SK-N-SH treated with all-trans-retinoic acid at 6 μM for 48 hours (cell line): ENCODE data around the gene METAP2.
"Not testable (repeated sequence)": the region's sequence is repeated elsewhere in the genome, so short reads cannot be mapped to it uniquely, and the experiment has no call there.

Experiments
- ATAC-seq: fragments of 200-7000 bp; cut with Tn5 transposase; 3 replicates; pipeline ENCODE4 v1.9.1; 2020; ENCODE audit warnings: mild to moderate bottlenecking, moderate library complexity
- ARNTL ChIP-seq: fragments of 450-650 bp; formaldehyde crosslinking; IDR thresholded peaks from 2 replicates; pipeline ENCODE4 v1.5.0; 2020; ENCODE audit warnings: low read depth, mild to moderate bottlenecking, moderate library complexity, borderline replicate concordance
- BACH2 ChIP-seq: fragments of 250-450 bp; sonication (Bioruptor Pico); IDR thresholded peaks from 2 replicates; pipeline ENCODE4 v1.9.0; 2021; ENCODE audit warnings: mild to moderate bottlenecking, borderline replicate concordance
- CSDC2 ChIP-seq: fragments of 250-450 bp; sonication (Bioruptor Pico); IDR thresholded peaks from 2 replicates; pipeline ENCODE4 v1.5.0; 2020; ENCODE audit warnings: mild to moderate bottlenecking, moderate library complexity
- ESRRG ChIP-seq: fragments of 250-450 bp; sonication (Bioruptor Pico); IDR thresholded peaks from 2 replicates; pipeline ENCODE4 v1.6.1; 2021; ENCODE audit warnings: mild to moderate bottlenecking
- GLIS3 ChIP-seq: fragments of 250-450 bp; sonication (Bioruptor Pico); IDR thresholded peaks from 2 replicates; pipeline ENCODE4 v1.5.0; 2020; ENCODE audit warnings: mild to moderate bottlenecking, moderate library complexity
- ISL1 ChIP-seq: fragments of 250-450 bp; sonication (Bioruptor Pico); IDR thresholded peaks from 2 replicates; pipeline ENCODE4 v2.1.2; 2022; ENCODE audit warnings: mild to moderate bottlenecking, moderate library complexity
- OSR1 ChIP-seq: fragments of 250-450 bp; sonication (Bioruptor Pico); IDR thresholded peaks from 2 replicates; pipeline ENCODE4 v1.8.0; 2022; ENCODE audit warnings: moderate library complexity, mild to moderate bottlenecking, inconsistent platforms
- POU6F1 ChIP-seq: fragments of 250-450 bp; sonication (Bioruptor Pico); IDR thresholded peaks from 2 replicates; pipeline ENCODE4 v1.8.0; 2021; ENCODE audit warnings: low read depth, mild to moderate bottlenecking, moderate library complexity, borderline replicate concordance
- PPARA ChIP-seq: fragments of 250-450 bp; sonication (Bioruptor Pico); IDR thresholded peaks from 2 replicates; pipeline ENCODE4 v1.5.0; 2020; ENCODE audit warnings: mild to moderate bottlenecking, borderline replicate concordance
- RARB ChIP-seq: fragments of 250-450 bp; sonication (Bioruptor Pico); IDR thresholded peaks from 2 replicates; pipeline ENCODE4 v1.8.0; 2021; ENCODE audit warnings: mild to moderate bottlenecking, moderate library complexity
- SNAI2 ChIP-seq: fragments of 250-450 bp; sonication (Bioruptor Pico); IDR thresholded peaks from 2 replicates; pipeline ENCODE4 v1.5.0; 2020; ENCODE audit warnings: mild to moderate bottlenecking, moderate library complexity
- TCF4 ChIP-seq: fragments of 250-450 bp; sonication (Bioruptor Pico); IDR thresholded peaks from 2 replicates; pipeline ENCODE4 v1.8.0; 2021; ENCODE audit warnings: mild to moderate bottlenecking, moderate library complexity, borderline replicate concordance
- TOX ChIP-seq: fragments of 250-450 bp; sonication (Bioruptor Pico); IDR thresholded peaks from 2 replicates; pipeline ENCODE4 v1.8.0; 2021; ENCODE audit warnings: mild to moderate bottlenecking, moderate library complexity, borderline replicate concordance
- ZC3H10 ChIP-seq: fragments of 250-450 bp; sonication (Bioruptor Pico); IDR thresholded peaks from 2 replicates; pipeline ENCODE4 v1.5.1; 2021; ENCODE audit warnings: mild to moderate bottlenecking, moderate library complexity
- ZFP3 ChIP-seq: fragments of 250-450 bp; sonication (Bioruptor Pico); IDR thresholded peaks from 2 replicates; pipeline ENCODE4 v1.5.0; 2020; ENCODE audit warnings: mild to moderate bottlenecking, moderate library complexity
- ZFP30 ChIP-seq: fragments of 450-650 bp; formaldehyde crosslinking; IDR thresholded peaks from 2 replicates; pipeline ENCODE4 v1.5.0; 2022; ENCODE audit warnings: mild to moderate bottlenecking, moderate library complexity
- ZNF565 ChIP-seq: fragments of 450-650 bp; formaldehyde crosslinking; conservative IDR thresholded peaks from 2 replicates; pipeline ENCODE4 v1.5.0; 2020; ENCODE audit warnings: low read depth, mild to moderate bottlenecking, moderate library complexity
- ZNF70 ChIP-seq: fragments of 450-650 bp; formaldehyde crosslinking; IDR thresholded peaks from 2 replicates; pipeline ENCODE4 v1.5.0; 2020; ENCODE audit warnings: mild to moderate bottlenecking, moderate library complexity
- ZNF8 ChIP-seq: fragments of 450-650 bp; formaldehyde crosslinking; IDR thresholded peaks from 2 replicates; pipeline ENCODE4 v1.5.0; 2020; ENCODE audit warnings: mild to moderate bottlenecking, moderate library complexity
- TF ChIP-seq, protein P1 (sequence below): fragments of 250-450 bp; sonication (Bioruptor Pico); IDR thresholded peaks from 2 replicates; pipeline ENCODE4 v1.5.0; 2020; ENCODE audit warnings: mild to moderate bottlenecking, moderate library complexity
- TF ChIP-seq, protein P2 (sequence below): fragments of 250-450 bp; sonication (Bioruptor Pico); IDR thresholded peaks from 2 replicates; pipeline ENCODE4 v1.8.0; 2020; ENCODE audit warnings: mild to moderate bottlenecking, moderate library complexity, borderline replicate concordance

Gene METAP2

GRCh38 chr12:95463050-95463449, 10.9 kb upstream of the METAP2 start:
- TF ChIP-seq ARNTL (CRISPR knock-in tag) (no peak), SNAI2 (CRISPR knock-in tag) (no peak), PPARA (CRISPR knock-in tag) (no peak), TCF4 (no peak), ZFP3 (no peak), ZFP30 (no peak), ZNF565 (CRISPR knock-in tag) (no peak), GLIS3 (CRISPR knock-in tag) (no peak), BACH2 (CRISPR knock-in tag) (no peak), TOX (no peak), ISL1 (no peak)
- no peak for ATAC-seq

DNA sequence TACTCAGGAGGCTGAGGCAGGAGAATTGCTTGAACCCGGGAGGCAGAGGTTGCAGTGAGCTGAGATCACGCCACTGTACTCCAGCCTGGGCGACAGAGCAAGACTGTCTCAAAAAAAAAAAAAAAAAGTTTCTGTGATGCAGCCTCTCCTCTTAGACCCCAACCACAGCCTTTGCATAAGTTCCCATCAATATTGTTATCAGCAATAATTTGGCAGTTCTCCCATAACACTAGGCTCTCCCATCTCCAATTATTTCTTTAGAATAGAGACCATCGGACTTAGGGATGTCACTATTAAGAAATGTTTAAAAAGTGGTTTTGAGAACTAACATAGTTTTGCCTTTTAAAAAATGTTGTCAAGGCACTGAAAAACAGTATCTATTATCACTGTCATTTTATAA, 10.2 kb upstream of the METAP2 start:
- not testable (repeated sequence) for ATAC-seq

DNA sequence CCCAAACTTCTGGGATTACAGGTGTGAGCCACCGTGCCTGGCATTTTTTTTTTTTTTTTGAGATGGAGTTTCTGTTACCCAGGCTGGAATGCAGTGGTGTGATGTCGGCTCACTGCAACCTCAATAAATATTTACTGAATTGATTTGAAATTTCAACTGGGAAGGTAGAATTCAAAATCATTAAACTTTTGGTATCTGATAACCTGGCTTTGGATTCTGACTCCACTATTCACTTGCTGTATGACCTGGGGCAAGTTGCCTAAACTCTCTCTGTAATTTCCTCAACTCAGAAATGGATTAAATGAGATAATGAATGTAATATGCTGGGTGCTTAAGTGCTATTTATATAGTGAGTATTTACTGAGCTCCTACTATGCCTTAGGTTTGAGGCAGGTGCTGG, 8.7 kb upstream of the METAP2 start:
- ATAC-seq = no peak
- TF ChIP-seq POU6F1 (CRISPR knock-in tag) (no peak), ZNF565 (CRISPR knock-in tag) (no peak), ISL1 (no peak), SNAI2 (CRISPR knock-in tag) (no peak), ZNF8 (CRISPR knock-in tag) (no peak), GLIS3 (CRISPR knock-in tag) (no peak)

DNA sequence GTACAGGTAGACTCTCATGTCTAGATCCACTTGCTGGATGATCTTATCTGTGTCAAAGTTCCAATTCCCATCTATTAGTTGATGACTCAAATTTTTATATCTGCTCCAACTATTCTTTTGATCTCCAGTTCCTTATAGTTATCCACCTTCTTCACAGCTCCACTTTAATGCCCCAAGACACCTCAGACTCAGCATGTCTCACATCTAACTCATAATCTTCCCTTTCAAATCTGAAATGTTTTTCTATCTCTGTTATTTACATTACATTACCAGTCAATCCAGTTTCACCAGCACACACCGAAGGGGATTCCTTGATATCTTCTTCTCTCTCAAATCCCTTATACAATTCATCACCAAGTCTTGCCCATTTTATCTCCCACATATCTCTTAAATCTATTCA, 3.7 kb upstream of the METAP2 start:
- no peak for ATAC-seq
- no peak for TF ChIP-seq ZNF565 (CRISPR knock-in tag)
- TF ChIP-seq ZC3H10 (CRISPR knock-in tag) = no peak
- no peak for TF ChIP-seq ISL1
- no peak for TF ChIP-seq ZNF8 (CRISPR knock-in tag)
- TF ChIP-seq ZNF70 (CRISPR knock-in tag) = no peak
- TF ChIP-seq GLIS3 (CRISPR knock-in tag) = no peak
- no peak for TF ChIP-seq SNAI2 (CRISPR knock-in tag)
- no peak for TF ChIP-seq ESRRG (CRISPR knock-in tag)
- no peak for TF ChIP-seq OSR1 (CRISPR knock-in tag)
- no peak for TF ChIP-seq BACH2 (CRISPR knock-in tag)
- no peak for TF ChIP-seq TOX
- TF ChIP-seq CSDC2 (CRISPR knock-in tag) = no peak
- TF ChIP-seq, protein P1, sequence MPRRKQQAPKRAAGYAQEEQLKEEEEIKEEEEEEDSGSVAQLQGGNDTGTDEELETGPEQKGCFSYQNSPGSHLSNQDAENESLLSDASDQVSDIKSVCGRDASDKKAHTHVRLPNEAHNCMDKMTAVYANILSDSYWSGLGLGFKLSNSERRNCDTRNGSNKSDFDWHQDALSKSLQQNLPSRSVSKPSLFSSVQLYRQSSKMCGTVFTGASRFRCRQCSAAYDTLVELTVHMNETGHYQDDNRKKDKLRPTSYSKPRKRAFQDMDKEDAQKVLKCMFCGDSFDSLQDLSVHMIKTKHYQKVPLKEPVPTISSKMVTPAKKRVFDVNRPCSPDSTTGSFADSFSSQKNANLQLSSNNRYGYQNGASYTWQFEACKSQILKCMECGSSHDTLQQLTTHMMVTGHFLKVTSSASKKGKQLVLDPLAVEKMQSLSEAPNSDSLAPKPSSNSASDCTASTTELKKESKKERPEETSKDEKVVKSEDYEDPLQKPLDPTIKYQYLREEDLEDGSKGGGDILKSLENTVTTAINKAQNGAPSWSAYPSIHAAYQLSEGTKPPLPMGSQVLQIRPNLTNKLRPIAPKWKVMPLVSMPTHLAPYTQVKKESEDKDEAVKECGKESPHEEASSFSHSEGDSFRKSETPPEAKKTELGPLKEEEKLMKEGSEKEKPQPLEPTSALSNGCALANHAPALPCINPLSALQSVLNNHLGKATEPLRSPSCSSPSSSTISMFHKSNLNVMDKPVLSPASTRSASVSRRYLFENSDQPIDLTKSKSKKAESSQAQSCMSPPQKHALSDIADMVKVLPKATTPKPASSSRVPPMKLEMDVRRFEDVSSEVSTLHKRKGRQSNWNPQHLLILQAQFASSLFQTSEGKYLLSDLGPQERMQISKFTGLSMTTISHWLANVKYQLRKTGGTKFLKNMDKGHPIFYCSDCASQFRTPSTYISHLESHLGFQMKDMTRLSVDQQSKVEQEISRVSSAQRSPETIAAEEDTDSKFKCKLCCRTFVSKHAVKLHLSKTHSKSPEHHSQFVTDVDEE (CRISPR knock-in tag) = no peak
- TF ChIP-seq ARNTL (CRISPR knock-in tag) = no peak
- TF ChIP-seq RARB (CRISPR knock-in tag) = no peak
- TF ChIP-seq, protein P2, sequence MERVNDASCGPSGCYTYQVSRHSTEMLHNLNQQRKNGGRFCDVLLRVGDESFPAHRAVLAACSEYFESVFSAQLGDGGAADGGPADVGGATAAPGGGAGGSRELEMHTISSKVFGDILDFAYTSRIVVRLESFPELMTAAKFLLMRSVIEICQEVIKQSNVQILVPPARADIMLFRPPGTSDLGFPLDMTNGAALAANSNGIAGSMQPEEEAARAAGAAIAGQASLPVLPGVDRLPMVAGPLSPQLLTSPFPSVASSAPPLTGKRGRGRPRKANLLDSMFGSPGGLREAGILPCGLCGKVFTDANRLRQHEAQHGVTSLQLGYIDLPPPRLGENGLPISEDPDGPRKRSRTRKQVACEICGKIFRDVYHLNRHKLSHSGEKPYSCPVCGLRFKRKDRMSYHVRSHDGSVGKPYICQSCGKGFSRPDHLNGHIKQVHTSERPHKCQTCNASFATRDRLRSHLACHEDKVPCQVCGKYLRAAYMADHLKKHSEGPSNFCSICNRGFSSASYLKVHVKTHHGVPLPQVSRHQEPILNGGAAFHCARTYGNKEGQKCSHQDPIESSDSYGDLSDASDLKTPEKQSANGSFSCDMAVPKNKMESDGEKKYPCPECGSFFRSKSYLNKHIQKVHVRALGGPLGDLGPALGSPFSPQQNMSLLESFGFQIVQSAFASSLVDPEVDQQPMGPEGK (CRISPR knock-in tag) = no peak
- TF ChIP-seq PPARA (CRISPR knock-in tag) = no peak

DNA sequence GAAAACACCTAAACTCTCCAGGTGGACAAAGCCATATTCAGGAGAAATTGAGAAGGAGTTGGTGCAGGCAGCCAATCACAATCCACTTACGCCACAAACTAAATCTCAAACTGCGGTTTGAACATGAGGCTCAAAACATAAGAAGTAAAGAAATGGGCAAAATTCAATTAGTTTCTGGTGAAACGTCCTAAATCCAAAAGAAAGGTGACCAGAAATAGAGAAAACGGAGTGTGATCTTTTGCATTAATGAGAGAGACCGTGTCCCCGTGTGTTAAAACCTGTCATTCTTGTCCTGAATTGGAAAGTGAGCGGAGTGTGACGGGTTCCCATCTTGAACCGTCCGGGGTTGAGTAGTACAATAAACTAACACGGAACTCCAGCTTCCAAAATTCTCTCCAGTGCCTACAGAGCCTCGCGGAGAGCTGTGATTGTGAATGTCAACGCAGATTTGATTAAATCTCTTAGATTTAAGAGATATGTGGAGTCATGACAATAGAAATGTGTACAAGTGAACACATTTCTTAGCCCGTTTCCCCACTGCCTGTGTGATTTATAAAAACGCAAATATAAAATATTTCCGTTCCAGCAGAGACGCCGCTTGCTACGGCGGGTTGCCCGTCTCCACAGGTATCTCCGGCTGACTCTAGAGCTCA, 595 bp upstream of the METAP2 start:
- peak; percentile 62 for ATAC-seq
- TF ChIP-seq ZNF565 (CRISPR knock-in tag) (no peak), ZNF8 (CRISPR knock-in tag) (no peak), ISL1 (no peak), PPARA (CRISPR knock-in tag) (no peak), ARNTL (CRISPR knock-in tag) (no peak), RARB (CRISPR knock-in tag) (no peak)
- TF ChIP-seq, protein P1 (CRISPR knock-in tag) = no peak
